PC-3 (cell line): Measurements from ENCODE around the gene RAB3B. TPM values are rescaled to one million over a fixed set of nuclear protein-coding genes. Genes with fewer than 3 reads are reported as not detected.

ENCODE experiments used
- ATAC-seq: fragments of 200-7000 bp; cut with Tn5 transposase; 2 replicates; pipeline ENCODE4 v1.9.1; 2020; ENCODE audit warnings: mild to moderate bottlenecking, moderate library complexity
- BruUV-seq: library from RNA; stranded (reverse); fragments of 400-500 nt; replicated peaks from 2 replicates; lab custom pipeline; 2021; lab: Mats Ljungman, UMichigan
- CTCF ChIA-PET: fragments of 300-600 bp; sonication (Branson Sonifier 250); formaldehyde crosslinking; loops from one replicate; lab custom pipeline; 2022; ENCODE audit warnings: antibody characterized with exemption; lab: Charles Lee
- POLR2A ChIA-PET: fragments of 300-600 bp; sonication (Branson Sonifier 250); formaldehyde crosslinking; loops from one replicate; lab custom pipeline; 2022; ENCODE audit warnings: antibody characterized with exemption; ENCODE audit not compliant: unreplicated experiment; lab: Charles Lee
- DNase-seq: peaks from one replicate; pipeline ENCODE4 v3.0.0-alpha.2; 2015
- H2AFZ ChIP-seq: fragments of 300-600 bp; sonication (generic); 2 replicates; pipeline ENCODE4 v1.6.0; 2016; ENCODE audit warnings: antibody characterized with exemption, low read length
- H3F3A ChIP-seq: fragments of 300-600 bp; sonication (generic); one replicate; pipeline ENCODE4 v1.6.0; 2017; ENCODE audit warnings: antibody characterized with exemption, low read length, control low read depth, mild to moderate bottlenecking; ENCODE audit not compliant: unreplicated experiment
- H3K27ac ChIP-seq: fragments of 300-600 bp; sonication (generic); 2 replicates; pipeline ENCODE4 v1.5.1; 2016; ENCODE audit warnings: mild to moderate bottlenecking, low read length
- H3K27me3 ChIP-seq: fragments of 300-600 bp; sonication (generic); 2 replicates; pipeline ENCODE4 v1.6.1; 2016; ENCODE audit warnings: low read length, mixed read lengths
- H3K36me3 ChIP-seq: fragments of 300-600 bp; sonication (generic); 2 replicates; pipeline ENCODE4 v1.6.1; 2016; ENCODE audit warnings: low read depth, mixed run types, low read length, mixed read lengths
- H3K4me1 ChIP-seq: fragments of 300-600 bp; sonication (generic); 2 replicates; pipeline ENCODE4 v1.5.1; 2016; ENCODE audit warnings: low read length; ENCODE audit not compliant: insufficient read depth
- H3K4me2 ChIP-seq: fragments of 300-600 bp; sonication (generic); 2 replicates; pipeline ENCODE4 v1.6.0; 2016; ENCODE audit warnings: low read length
- H3K4me3 ChIP-seq: fragments of 300-600 bp; sonication (generic); 2 replicates; pipeline ENCODE4 v1.5.1; 2016; ENCODE audit warnings: mild to moderate bottlenecking, low read length, mixed read lengths
- H3K79me2 ChIP-seq: fragments of 300-600 bp; sonication (generic); 2 replicates; pipeline ENCODE4 v1.6.1; 2017; ENCODE audit warnings: low read length, mixed read lengths
- H3K9ac ChIP-seq: fragments of 300-600 bp; sonication (generic); 2 replicates; pipeline ENCODE4 v1.6.0; 2016; ENCODE audit warnings: mild to moderate bottlenecking, low read length
- H3K9me2 ChIP-seq: fragments of 300-600 bp; sonication (generic); replicated peaks from 2 replicates; pipeline ENCODE4 v1.6.1; 2016; ENCODE audit warnings: mixed run types, low read length, mixed read lengths
- H3K9me3 ChIP-seq: fragments of 300-600 bp; sonication (generic); 2 replicates; pipeline ENCODE4 v1.6.1; 2016; ENCODE audit warnings: low read length, mixed read lengths
- H4K20me1 ChIP-seq: fragments of 300-600 bp; sonication (generic); 2 replicates; pipeline ENCODE4 v1.6.1; 2016; ENCODE audit warnings: low read length, mixed read lengths
- CTCF ChIP-seq: fragments of 300-600 bp; sonication (generic); conservative IDR thresholded peaks from 2 replicates; pipeline ENCODE4 v1.5.1; 2017; ENCODE audit warnings: antibody characterized with exemption, low read depth, mild to moderate bottlenecking, low read length
- EZH2 ChIP-seq: fragments of 300-600 bp; sonication (generic); IDR thresholded peaks from one replicate; pipeline ENCODE4 v1.6.1; 2017; ENCODE audit warnings: antibody characterized with exemption, mild to moderate bottlenecking, low read length; ENCODE audit not compliant: unreplicated experiment
- EZH2phosphoT487 ChIP-seq: fragments of 300-600 bp; sonication (generic); IDR thresholded peaks from 2 replicates; pipeline ENCODE4 v1.6.1; 2018; ENCODE audit warnings: mild to moderate bottlenecking, antibody characterized with exemption, low read length, borderline replicate concordance
- intact Hi-C: fragments of 100-400 bp; cut with micrococcal nuclease; formaldehyde crosslinking; loops from 2 replicates; pipeline ENCODE4 v1.9.0; 2023
- total RNA-seq: library from RNA; depleted of rRNA; stranded (reverse); fragments of >200 nt; gene quantifications from 2 replicates; pipeline ENCODE4 v1.2.3, GENCODE V29; 2014

Gene RAB3B
- total RNA-seq, 1 experiment from 2014 or later, result 4.5 TPM

GRCh38 chr1:51962486-51963356 lies 27.8 kb downstream of the RAB3B start:
- no peak overlapping the region for H2AFZ ChIP-seq
- intact Hi-C loops, result no loop called here
- H3K4me3 ChIP-seq, result no peak overlapping the region
- H3K36me3 ChIP-seq, result no peaks in the 10 kb centered on the region
- H3K27me3 ChIP-seq, result no peaks in the 10 kb centered on the region
- H3K4me2 ChIP-seq, result no peak overlapping the region
- TF ChIP-seq EZH2 (no peak), CTCF (no peak), EZH2phosphoT487 (no peak)
- H3K4me1 ChIP-seq, result no peaks in the 10 kb centered on the region
- H3K9me3 ChIP-seq, result no peaks in the 10 kb centered on the region
- no peaks in the 10 kb centered on the region for H3K79me2 ChIP-seq
- ATAC-seq, result no peak
- H3F3A ChIP-seq, result no peaks in the 10 kb centered on the region
- no peak overlapping the region for H3K27ac ChIP-seq
- POLR2A ChIA-PET, result no interaction called here
- H3K9me2 ChIP-seq, result no peaks in the 10 kb centered on the region
- no peak for DNase-seq
- no peak overlapping the region for H3K9ac ChIP-seq
- no peaks in the 10 kb centered on the region for H4K20me1 ChIP-seq
- BruUV-seq, result no TSS peak
- CTCF ChIA-PET, result interaction anchor here (0.5 kb wide), 1 partner anchor 337 kb away, joined by 7 read pairs; no protein-coding TSS in a partner anchor

GRCh38 chr1:51961954-51962353 lies 28.5 kb downstream of the RAB3B start:
- Histone ChIP-seq H3F3A (no peaks in the 10 kb centered on the region), H3K9me2 (no peaks in the 10 kb centered on the region), H4K20me1 (no peaks in the 10 kb centered on the region), H2AFZ (no peak overlapping the region), H3K27me3 (no peaks in the 10 kb centered on the region), H3K9ac (no peak overlapping the region), H3K4me2 (no peak overlapping the region), H3K4me1 (no peaks in the 10 kb centered on the region), H3K4me3 (no peak overlapping the region), H3K79me2 (no peaks in the 10 kb centered on the region), H3K9me3 (no peaks in the 10 kb centered on the region), H3K27ac (no peak overlapping the region), H3K36me3 (no peaks in the 10 kb centered on the region)
- no peak for TF ChIP-seq EZH2phosphoT487
- no peak for TF ChIP-seq CTCF
- TF ChIP-seq EZH2, result no peak
- no peak for ATAC-seq
- ChIA-PET CTCF (no interaction called here), POLR2A (no interaction called here)
- no TSS peak for BruUV-seq
- DNase-seq, result no peak
- intact Hi-C loops, result no loop called here

- Histone ChIP-seq H3K79me2 (no peaks in the 10 kb centered on the region), H3K4me2 (no peak overlapping the region), H3K9me3 (no peaks in the 10 kb centered on the region), H4K20me1 (no peaks in the 10 kb centered on the region), H3K9ac (no peak overlapping the region), H3K27me3 (no peaks in the 10 kb centered on the region), H3K36me3 (no peaks in the 10 kb centered on the region), H3K4me3 (no peak overlapping the region), H2AFZ (no peak overlapping the region), H3F3A (no peaks in the 10 kb centered on the region), H3K4me1 (no peaks in the 10 kb centered on the region; the same call in 1 of the 2 replicates), H3K27ac (no peak overlapping the region), H3K9me2 (no peaks in the 10 kb centered on the region)
- CTCF ChIA-PET, result no interaction called here
- no peak for ATAC-seq
- no peak for TF ChIP-seq EZH2phosphoT487
- BruUV-seq, result no TSS peak
- intact Hi-C loops, result no loop called here
- DNase-seq, result no peak
- POLR2A ChIA-PET, result no interaction called here
Measured at GRCh38 chr1:51961231-51961630, 29.3 kb downstream of the RAB3B start.
